GM21367 (cell line): ENCODE measurements around the gene SNCB.

Source experiments
- ATAC-seq: cut with Tn5 transposase; IDR thresholded peaks from one replicate; pipeline ENCODE4 v1.9.1; 2021; ENCODE audit not compliant: unreplicated experiment

Gene SNCB

GRCh38 chr5:176661676-176662075, 31.3 kb upstream of the SNCB start:
- no peak for ATAC-seq

GRCh38 chr5:176660860-176661641, 30.7 kb upstream of the SNCB start:
- ATAC-seq = no peak

- no peak for ATAC-seq
Observed at GRCh38 chr5:176660530-176660859, 30.2 kb upstream of the SNCB start.

- no peak for ATAC-seq
Observed at GRCh38 chr5:176659860-176660461, 29.6 kb upstream of the SNCB start.

- ATAC-seq = no peak
Observed at GRCh38 chr5:176659512-176659839, 29.1 kb upstream of the SNCB start.

GRCh38 chr5:176658817-176659511, 28.6 kb upstream of the SNCB start:
- no peak for ATAC-seq

- no peak for ATAC-seq
Observed at GRCh38 chr5:176658007-176658599, 27.8 kb upstream of the SNCB start.

GRCh38 chr5:176656467-176656990, 26.2 kb upstream of the SNCB start:
- ATAC-seq = no peak

- ATAC-seq = no peak
Observed at GRCh38 chr5:176654856-176655255, 24.5 kb upstream of the SNCB start.

- no peak for ATAC-seq
Observed at GRCh38 chr5:176653401-176654385, 23.4 kb upstream of the SNCB start.

GRCh38 chr5:176652136-176652535, 21.8 kb upstream of the SNCB start:
- no peak for ATAC-seq

- ATAC-seq = no peak
Observed at GRCh38 chr5:176651472-176651980, 21.2 kb upstream of the SNCB start.

- no peak for ATAC-seq
Observed at GRCh38 chr5:176650354-176650884, 20.1 kb upstream of the SNCB start.

- no peak for ATAC-seq
Observed at GRCh38 chr5:176648474-176649194, 18.3 kb upstream of the SNCB start.

- ATAC-seq = no peak
Observed at GRCh38 chr5:176647843-176648473, 17.6 kb upstream of the SNCB start.

- peak; percentile 90 for ATAC-seq
Observed at GRCh38 chr5:176647030-176647842, 16.9 kb upstream of the SNCB start, which contains the start of gene TSPAN17. TSPAN17 (plus strand) TSS chr5:176647484; CDS start chr5:176647616, 132 bp downstream.

GRCh38 chr5:176646707-176647029, 16.3 kb upstream of the SNCB start:
- no peak for ATAC-seq

GRCh38 chr5:176646049-176646706, 15.8 kb upstream of the SNCB start:
- no peak for ATAC-seq
